M059J (cell line): Measurements from ENCODE around the gene CCS. TPM values are rescaled to one million over a fixed set of nuclear protein-coding genes. Genes with fewer than 3 reads are reported as not detected.
"Not testable (repeated sequence)": the region's sequence is repeated elsewhere in the genome, so short reads cannot be mapped to it uniquely, and the experiment has no call there.

ENCODE experiments used
- DNase-seq: peaks from one replicate; pipeline ENCODE4 v3.0.0-alpha.2; 2012; ENCODE audit warnings: low read depth
- total RNA-seq: library from RNA; depleted of rRNA; stranded (reverse); fragments of >200 nt; shearing (Covaris generic); gene quantifications from 2 replicates; pipeline ENCODE4 v1.2.3, GENCODE V29; 2014

Gene CCS
- total RNA-seq, 1 experiment from 2014 or later, result 19.4 TPM

- DNase-seq, result no peak
These were observed 31.6 kb upstream of the CCS start for GRCh38 chr11:66561178-66561974.

GRCh38 chr11:66561975-66562248 is 31.1 kb upstream of the CCS start:
- DNase-seq, result no peak

- DNase-seq, result no peak
These were observed 30.7 kb upstream of the CCS start for GRCh38 chr11:66562275-66562674.

- DNase-seq, result no peak
These were observed 29.9 kb upstream of the CCS start for GRCh38 chr11:66562907-66563583.

GRCh38 chr11:66563832-66564231 is 29.2 kb upstream of the CCS start:
- no peak for DNase-seq

GRCh38 chr11:66564538-66564937 is 28.4 kb upstream of the CCS start:
- DNase-seq, result no peak

- DNase-seq, result no peak
These were observed 28.0 kb upstream of the CCS start for GRCh38 chr11:66564984-66565383.

GRCh38 chr11:66566221-66566620 is 26.8 kb upstream of the CCS start:
- no peak for DNase-seq

GRCh38 chr11:66567787-66568123 is 25.2 kb upstream of the CCS start:
- no peak for DNase-seq

- peak; percentile 80 for DNase-seq
These were observed 24.7 kb upstream of the CCS start, which contains the start of gene CTSF for GRCh38 chr11:66568124-66568916. Gene CTSF, minus strand, starts transcription at chr11:66568606. Its CDS starts 120 bp downstream, at chr11:66568486.

- DNase-seq, result no peak
These were observed 23.9 kb upstream of the CCS start for GRCh38 chr11:66569076-66569475.

- no peak for DNase-seq
These were observed 22.7 kb upstream of the CCS start for GRCh38 chr11:66570079-66570849.

- no peak for DNase-seq
These were observed 22.2 kb upstream of the CCS start for GRCh38 chr11:66570850-66571180.

GRCh38 chr11:66579017-66579606 is 13.9 kb upstream of the CCS start:
- peak; percentile 53 for DNase-seq

- DNase-seq, result no peak
These were observed 12.2 kb upstream of the CCS start for GRCh38 chr11:66580803-66581202.

GRCh38 chr11:66581261-66581660 is 11.7 kb upstream of the CCS start:
- DNase-seq, result no peak

GRCh38 chr11:66582565-66583147 is 10.3 kb upstream of the CCS start:
- not testable (repeated sequence) for DNase-seq

GRCh38 chr11:66585447-66585846 is 7.5 kb upstream of the CCS start:
- DNase-seq, result not testable (repeated sequence)

- no peak for DNase-seq
These were observed 6.8 kb upstream of the CCS start for GRCh38 chr11:66586136-66586535.

GRCh38 chr11:66589315-66589714 is 3.7 kb upstream of the CCS start:
- DNase-seq, result not testable (repeated sequence)

GRCh38 chr11:66589996-66590675 is 2.8 kb upstream of the CCS start:
- DNase-seq, result no peak
